ENCODE data around the gene GRM7. TPM values are rescaled to one million over a fixed set of nuclear protein-coding genes. Genes with fewer than 3 reads are reported as not detected.

Gene GRM7
- total and polyA plus RNA-seq, 2 experiments from 2014 or later = 0.40 TPM; not detected in 1

DNA sequence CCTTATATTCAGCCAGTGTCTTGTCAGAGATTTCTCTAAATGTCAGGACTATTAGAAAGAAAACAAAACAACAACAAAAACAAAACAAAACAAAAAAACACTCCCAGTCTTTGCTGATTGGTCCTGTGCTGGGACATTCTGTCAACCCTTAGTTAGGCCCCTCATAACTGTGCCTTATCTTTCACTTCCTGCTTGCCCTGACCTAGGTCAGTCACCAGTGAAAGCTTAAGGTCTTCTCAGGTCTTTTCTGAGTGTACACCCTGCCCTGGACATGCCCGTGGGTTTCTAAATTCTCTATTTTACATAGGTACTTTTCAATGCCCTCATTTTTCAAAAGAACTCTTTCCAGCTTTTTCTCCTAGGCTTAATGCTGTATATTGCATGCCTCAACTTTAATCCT, 454.1 kb downstream of the GRM7 start:
- Histone ChIP-seq H3K27ac (ENCODE audit: low read depth) (no peak overlapping the region), H3K9me2 (ENCODE audit: insufficient read depth) (no peaks in the 10 kb centered on the region), H3K4me3 (no peak overlapping the region), H3K4me1 (ENCODE audit: insufficient read depth) (no peaks in the 10 kb centered on the region), H4K20me1 (replicated peaks; ENCODE audit: insufficient read depth) (no peaks in the 10 kb centered on the region), H3K36me3 (ENCODE audit: insufficient read depth) (no peaks in the 10 kb centered on the region), H3K4me2 (no peak overlapping the region), H3F3A (replicated peaks; ENCODE audit: low read depth) (no peaks in the 10 kb centered on the region), H2AFZ (no peak overlapping the region), H3K79me2 (replicated peaks; ENCODE audit: insufficient read depth) (no peaks in the 10 kb centered on the region), H3K27me3 (ENCODE audit: insufficient read depth) (no peaks in the 10 kb centered on the region)
- Mint-ChIP-seq H3K4me1 (no peaks in the 10 kb centered on the region), H3K9me3 (peaks cover 76% of the 10 kb centered on the region), H3K27ac (no peak overlapping the region), H3K36me3 (ENCODE audit: low read depth) (peaks cover 8% of the 10 kb centered on the region; the same call in 1 of the 3 replicates), H3K4me3 (no peak overlapping the region), H3K27me3 (ENCODE audit: insufficient read depth, low read depth, poor library complexity) (no peaks in the 10 kb centered on the region)
- no peak for TF ChIP-seq CREB1 (CRISPR knock-in tag; IDR thresholded peaks at IDR 0.05; ENCODE audit: low read depth)
- TF ChIP-seq CTCF (conservative IDR thresholded peaks at IDR 0.05; ENCODE audit: low read depth in 2 of 2) = no peak
- no peak for TF ChIP-seq ZNF114 (CRISPR knock-in tag; IDR thresholded peaks at IDR 0.05)
- TF ChIP-seq, protein P1, sequence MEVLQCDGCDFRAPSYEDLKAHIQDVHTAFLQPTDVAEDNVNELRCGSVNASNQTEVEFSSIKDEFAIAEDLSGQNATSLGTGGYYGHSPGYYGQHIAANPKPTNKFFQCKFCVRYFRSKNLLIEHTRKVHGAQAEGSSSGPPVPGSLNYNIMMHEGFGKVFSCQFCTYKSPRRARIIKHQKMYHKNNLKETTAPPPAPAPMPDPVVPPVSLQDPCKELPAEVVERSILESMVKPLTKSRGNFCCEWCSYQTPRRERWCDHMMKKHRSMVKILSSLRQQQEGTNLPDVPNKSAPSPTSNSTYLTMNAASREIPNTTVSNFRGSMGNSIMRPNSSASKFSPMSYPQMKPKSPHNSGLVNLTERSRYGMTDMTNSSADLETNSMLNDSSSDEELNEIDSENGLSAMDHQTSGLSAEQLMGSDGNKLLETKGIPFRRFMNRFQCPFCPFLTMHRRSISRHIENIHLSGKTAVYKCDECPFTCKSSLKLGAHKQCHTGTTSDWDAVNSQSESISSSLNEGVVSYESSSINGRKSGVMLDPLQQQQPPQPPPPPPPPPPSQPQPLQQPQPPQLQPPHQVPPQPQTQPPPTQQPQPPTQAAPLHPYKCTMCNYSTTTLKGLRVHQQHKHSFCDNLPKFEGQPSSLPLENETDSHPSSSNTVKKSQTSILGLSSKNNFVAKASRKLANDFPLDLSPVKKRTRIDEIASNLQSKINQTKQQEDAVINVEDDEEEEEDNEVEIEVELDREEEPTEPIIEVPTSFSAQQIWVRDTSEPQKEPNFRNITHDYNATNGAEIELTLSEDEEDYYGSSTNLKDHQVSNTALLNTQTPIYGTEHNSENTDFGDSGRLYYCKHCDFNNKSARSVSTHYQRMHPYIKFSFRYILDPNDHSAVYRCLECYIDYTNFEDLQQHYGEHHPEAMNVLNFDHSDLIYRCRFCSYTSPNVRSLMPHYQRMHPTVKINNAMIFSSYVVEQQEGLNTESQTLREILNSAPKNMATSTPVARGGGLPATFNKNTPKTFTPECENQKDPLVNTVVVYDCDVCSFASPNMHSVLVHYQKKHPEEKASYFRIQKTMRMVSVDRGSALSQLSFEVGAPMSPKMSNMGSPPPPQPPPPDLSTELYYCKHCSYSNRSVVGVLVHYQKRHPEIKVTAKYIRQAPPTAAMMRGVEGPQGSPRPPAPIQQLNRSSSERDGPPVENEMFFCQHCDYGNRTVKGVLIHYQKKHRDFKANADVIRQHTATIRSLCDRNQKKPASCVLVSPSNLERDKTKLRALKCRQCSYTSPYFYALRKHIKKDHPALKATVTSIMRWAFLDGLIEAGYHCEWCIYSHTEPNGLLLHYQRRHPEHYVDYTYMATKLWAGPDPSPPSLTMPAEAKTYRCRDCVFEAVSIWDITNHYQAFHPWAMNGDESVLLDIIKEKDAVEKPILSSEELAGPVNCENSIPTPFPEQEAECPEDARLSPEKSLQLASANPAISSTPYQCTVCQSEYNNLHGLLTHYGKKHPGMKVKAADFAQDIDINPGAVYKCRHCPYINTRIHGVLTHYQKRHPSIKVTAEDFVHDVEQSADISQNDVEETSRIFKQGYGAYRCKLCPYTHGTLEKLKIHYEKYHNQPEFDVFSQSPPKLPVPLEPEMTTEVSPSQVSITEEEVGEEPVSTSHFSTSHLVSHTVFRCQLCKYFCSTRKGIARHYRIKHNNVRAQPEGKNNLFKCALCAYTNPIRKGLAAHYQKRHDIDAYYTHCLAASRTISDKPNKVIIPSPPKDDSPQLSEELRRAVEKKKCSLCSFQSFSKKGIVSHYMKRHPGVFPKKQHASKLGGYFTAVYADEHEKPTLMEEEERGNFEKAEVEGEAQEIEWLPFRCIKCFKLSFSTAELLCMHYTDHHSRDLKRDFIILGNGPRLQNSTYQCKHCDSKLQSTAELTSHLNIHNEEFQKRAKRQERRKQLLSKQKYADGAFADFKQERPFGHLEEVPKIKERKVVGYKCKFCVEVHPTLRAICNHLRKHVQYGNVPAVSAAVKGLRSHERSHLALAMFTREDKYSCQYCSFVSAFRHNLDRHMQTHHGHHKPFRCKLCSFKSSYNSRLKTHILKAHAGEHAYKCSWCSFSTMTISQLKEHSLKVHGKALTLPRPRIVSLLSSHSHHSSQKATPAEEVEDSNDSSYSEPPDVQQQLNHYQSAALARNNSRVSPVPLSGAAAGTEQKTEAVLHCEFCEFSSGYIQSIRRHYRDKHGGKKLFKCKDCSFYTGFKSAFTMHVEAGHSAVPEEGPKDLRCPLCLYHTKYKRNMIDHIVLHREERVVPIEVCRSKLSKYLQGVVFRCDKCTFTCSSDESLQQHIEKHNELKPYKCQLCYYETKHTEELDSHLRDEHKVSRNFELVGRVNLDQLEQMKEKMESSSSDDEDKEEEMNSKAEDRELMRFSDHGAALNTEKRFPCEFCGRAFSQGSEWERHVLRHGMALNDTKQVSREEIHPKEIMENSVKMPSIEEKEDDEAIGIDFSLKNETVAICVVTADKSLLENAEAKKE (CRISPR knock-in tag; IDR thresholded peaks at IDR 0.05) = no peak
- TF ChIP-seq, protein P2, sequence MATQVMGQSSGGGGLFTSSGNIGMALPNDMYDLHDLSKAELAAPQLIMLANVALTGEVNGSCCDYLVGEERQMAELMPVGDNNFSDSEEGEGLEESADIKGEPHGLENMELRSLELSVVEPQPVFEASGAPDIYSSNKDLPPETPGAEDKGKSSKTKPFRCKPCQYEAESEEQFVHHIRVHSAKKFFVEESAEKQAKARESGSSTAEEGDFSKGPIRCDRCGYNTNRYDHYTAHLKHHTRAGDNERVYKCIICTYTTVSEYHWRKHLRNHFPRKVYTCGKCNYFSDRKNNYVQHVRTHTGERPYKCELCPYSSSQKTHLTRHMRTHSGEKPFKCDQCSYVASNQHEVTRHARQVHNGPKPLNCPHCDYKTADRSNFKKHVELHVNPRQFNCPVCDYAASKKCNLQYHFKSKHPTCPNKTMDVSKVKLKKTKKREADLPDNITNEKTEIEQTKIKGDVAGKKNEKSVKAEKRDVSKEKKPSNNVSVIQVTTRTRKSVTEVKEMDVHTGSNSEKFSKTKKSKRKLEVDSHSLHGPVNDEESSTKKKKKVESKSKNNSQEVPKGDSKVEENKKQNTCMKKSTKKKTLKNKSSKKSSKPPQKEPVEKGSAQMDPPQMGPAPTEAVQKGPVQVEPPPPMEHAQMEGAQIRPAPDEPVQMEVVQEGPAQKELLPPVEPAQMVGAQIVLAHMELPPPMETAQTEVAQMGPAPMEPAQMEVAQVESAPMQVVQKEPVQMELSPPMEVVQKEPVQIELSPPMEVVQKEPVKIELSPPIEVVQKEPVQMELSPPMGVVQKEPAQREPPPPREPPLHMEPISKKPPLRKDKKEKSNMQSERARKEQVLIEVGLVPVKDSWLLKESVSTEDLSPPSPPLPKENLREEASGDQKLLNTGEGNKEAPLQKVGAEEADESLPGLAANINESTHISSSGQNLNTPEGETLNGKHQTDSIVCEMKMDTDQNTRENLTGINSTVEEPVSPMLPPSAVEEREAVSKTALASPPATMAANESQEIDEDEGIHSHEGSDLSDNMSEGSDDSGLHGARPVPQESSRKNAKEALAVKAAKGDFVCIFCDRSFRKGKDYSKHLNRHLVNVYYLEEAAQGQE (IDR thresholded peaks at IDR 0.05; ENCODE audit: unreplicated experiment) = no peak
- TF ChIP-seq EZH2phosphoT487 (IDR thresholded peaks at IDR 0.05; ENCODE audit: unreplicated experiment) = no peak
- no peak for TF ChIP-seq JUNB (IDR thresholded peaks at IDR 0.05; ENCODE audit: unreplicated experiment)
- TF ChIP-seq POLR2AphosphoS5 (IDR thresholded peaks at IDR 0.05; ENCODE audit: low read depth) = no peak
- TF ChIP-seq ZNF331 (CRISPR knock-in tag; IDR thresholded peaks at IDR 0.05; ENCODE audit: low read depth) = no peak
- no peak for TF ChIP-seq NANOG (IDR thresholded peaks at IDR 0.05; ENCODE audit: borderline replicate concordance)
- ATAC-seq (no peak), DNase-seq (ENCODE audit: low spot score) (no peak)
